Inferior parietal cortex (tissue), 1 donor: ENCODE data around the gene CCDC3.
"Not testable (repeated sequence)": the region's sequence is repeated elsewhere in the genome, so short reads cannot be mapped to it uniquely, and the experiment has no call there.

Source experiments
- DNase-seq: peaks from one replicate; pipeline ENCODE4 v3.0.0-alpha.2; 2016; ENCODE audit errors: extremely low spot score

Gene CCDC3

DNA sequence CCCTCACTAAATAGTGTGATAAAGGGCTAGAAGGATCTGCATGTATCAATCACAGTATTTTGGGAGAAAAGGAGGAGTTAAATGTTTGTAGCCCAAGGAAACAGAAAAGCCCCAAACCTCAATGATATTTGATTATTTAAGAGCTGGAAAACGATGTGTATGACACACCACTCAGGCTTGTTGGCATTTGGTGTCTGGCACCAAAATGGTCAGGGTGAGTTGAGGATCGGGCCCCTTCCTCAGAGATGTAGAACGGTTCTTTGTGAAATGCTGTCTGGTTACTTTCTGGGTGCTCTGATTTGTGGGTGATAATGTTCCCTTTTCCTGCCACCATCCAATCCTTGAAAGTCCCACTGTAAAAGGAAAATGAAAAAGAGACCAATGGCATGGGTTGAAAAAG is 113.7 kb downstream of the CCDC3 start:
- DNase-seq, result no peak

GRCh38 chr10:12884851-12885250 is 116.7 kb downstream of the CCDC3 start:
- DNase-seq, result no peak

DNA sequence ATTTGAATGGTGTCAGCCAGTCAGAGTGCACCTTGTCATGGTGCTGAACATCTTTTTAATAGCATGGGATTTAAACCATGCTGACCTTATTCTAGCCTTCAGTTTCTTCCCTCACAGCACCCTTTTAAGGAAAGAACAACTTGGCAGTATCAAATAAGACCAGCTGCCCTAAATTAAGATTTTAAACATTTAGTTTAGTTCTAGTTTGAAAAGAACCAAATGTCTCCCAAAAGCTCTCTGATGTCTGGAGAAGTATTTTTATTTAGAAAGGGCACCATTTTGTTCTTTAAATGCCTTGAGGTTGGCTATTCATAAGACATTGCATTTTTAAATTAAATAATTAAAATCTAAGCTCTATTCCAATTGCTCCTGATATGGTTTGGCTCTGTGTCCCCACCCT is 121.1 kb downstream of the CCDC3 start:
- no peak for DNase-seq

- DNase-seq, result no peak
Observed at GRCh38 chr10:12877150-12877549, 124.4 kb downstream of the CCDC3 start.

DNA sequence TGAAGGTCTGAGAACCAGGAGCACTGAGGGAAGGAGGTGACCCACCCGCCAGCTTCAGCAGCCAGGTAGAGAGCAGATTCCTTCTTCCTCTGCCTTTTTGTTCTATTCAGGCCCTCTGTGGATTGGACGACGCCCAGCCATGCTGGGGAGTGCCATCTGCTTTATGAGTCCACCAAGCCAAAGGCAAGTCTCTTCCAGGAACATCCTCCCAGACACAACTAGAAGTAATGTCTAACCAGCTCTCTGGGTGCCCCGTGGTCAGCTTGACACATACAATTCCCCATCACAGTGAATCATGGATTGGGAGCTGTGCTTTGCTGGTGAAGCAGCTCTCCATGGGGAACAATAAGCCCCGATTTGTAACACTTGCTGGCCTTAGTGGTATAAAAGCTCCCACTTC is 125.2 kb downstream of the CCDC3 start:
- peak; percentile 17 for DNase-seq

GRCh38 chr10:12875100-12875499 is 126.4 kb downstream of the CCDC3 start:
- no peak for DNase-seq

GRCh38 chr10:12874501-12874900 is 127.0 kb downstream of the CCDC3 start:
- no peak for DNase-seq

- DNase-seq, result no peak
Observed at GRCh38 chr10:12873172-12873571, 128.3 kb downstream of the CCDC3 start.

DNA sequence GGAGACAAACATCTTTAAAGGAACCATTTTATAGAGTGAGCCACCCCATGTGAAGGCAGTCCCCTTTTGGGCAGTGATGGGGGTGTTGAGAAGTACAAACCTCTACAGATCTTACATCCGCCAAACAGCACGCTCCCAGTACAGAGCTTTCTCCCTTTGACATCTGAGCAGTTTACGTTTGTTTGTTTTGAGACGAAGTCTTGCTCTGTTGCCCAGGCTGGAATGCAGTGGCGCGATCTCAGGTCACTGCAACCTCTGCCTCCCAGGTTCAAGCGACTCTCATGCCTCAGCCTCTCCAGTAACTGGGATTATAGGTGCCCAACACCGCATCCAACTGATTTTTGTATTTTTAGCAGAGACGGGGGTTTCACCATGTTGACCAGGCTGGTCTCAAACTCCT is 128.9 kb downstream of the CCDC3 start:
- no peak for DNase-seq

DNA sequence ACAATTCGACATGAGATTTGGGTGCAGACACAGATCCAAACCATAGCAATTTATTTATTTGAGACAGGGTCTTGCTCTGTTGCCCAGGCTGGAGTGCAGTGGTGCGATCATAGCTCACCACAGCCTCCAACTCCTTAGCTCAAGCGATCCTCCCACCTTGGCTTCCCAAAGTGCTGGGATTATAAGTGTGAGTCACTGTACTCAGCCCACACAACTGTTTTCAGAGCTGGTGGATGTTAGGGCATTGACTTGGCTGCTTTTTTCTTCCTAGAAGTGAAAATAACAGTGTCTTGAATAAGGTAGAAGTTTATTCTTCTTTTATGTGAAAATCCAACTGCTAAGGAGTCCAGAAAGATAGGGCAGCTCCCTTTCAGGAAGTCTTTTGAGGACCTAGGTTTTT is 132.1 kb downstream of the CCDC3 start:
- DNase-seq, result peak; percentile 39

- no peak for DNase-seq
Observed at GRCh38 chr10:12868229-12868628, 133.3 kb downstream of the CCDC3 start.

- DNase-seq, result not testable (repeated sequence)
Observed at GRCh38 chr10:12865515-12865914, 136.0 kb downstream of the CCDC3 start.

GRCh38 chr10:12862459-12862858 is 139.1 kb downstream of the CCDC3 start:
- DNase-seq, result no peak

GRCh38 chr10:12854988-12855387 is 146.5 kb downstream of the CCDC3 start:
- no peak for DNase-seq

DNA sequence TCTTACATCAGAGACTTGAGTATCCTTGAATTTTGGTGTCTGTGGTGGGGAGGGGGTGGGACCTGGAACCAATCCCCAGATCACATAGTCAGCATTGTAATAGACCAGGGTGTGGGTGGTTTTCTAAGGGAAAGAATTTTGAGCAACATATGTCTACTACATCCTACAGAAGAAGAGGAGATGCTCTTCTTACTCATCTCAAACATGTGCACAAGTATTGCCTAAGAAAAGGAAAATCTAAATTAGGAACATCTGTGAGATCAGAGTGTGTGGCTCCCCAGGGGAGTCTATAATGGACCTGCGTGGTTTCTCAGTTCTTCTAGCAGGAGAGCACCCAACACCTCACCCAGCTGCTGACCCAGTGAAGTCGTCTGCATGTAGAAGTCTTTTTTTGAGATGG is 148.8 kb downstream of the CCDC3 start:
- peak; percentile 39 for DNase-seq

DNA sequence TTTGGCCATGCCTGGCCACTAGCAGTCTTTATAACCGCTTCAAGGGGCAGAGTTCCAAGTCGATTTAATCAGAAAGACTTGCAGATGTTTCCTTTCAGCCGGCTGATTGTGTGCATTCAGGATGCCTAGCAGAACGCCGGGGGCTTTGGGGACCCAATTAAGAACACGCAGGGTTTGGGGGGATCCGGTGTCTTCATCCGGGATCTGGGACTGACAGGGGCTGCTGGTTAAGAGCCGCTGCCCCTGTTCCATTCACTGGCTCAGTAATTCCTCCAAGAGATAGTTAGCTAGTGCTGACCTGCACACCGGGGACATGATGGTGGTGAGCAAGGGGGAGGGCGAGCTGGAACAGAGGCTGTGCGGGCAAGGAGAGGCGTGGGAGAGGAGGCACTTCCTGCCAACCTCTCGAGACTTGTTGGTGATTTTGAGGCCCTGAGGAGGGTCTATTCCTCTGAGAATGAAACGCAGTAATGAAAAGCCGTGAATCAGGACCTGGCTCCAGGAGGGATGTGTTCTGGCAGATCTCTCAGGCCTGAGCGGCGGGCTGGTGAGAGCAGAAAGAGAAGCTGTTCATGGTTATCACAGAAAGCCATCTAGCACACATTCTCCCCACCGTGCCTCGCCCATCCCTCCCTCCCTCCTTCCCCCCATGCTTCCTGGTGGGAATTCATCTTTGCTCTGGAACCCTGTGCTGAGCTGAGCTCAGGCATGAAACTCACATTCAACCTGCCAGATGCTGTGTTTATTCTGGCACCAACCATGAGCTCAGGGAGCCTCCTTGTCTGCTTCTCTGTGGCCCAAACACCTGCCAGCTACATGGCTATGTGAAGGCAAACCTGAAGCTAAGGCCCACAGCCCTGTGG is 152.0 kb downstream of the CCDC3 start:
- DNase-seq, result no peak

- DNase-seq, result no peak
Observed at GRCh38 chr10:12848439-12849173, 152.9 kb downstream of the CCDC3 start.

DNA sequence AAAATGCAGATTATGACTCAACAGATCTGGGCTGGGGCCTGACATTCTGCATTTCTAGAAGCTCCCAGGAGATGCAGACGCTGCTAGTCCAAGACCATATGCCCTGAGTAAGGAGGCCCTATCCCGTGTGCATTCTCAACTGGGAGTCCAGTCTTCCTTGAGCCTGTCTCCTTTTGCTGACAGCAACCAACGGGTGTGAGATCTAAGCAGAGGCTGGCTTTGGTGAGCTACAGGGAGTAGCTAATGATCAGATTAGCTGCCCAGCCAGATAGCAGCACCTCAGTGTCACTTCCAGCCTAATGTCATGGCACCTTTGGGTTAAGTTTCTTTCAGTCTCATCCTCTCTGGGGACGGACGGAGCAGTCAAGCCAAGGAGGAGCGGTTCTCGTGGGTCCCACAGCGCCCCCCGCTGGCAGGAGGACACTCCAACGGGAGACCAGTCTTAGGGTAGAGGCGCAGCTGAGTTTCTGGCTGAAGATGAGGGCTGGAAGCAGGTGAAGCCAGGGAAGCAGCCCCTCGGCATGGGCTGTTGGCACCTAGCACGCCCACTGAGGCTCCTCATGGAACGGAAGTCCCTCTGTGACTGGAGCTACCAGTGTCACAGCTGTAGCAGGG is 154.0 kb downstream of the CCDC3 start:
- DNase-seq, result no peak

GRCh38 chr10:12846718-12847117 is 154.8 kb downstream of the CCDC3 start:
- no peak for DNase-seq
